ENCODE measurements around the gene IDH3B. TPM values are rescaled to one million over a fixed set of nuclear protein-coding genes. Genes with fewer than 3 reads are reported as not detected.

Gene IDH3B
- total and polyA plus RNA-seq, 9 of the 15 experiments (the other 6 are each of a cell fraction or from before 2014, with no cell fraction given): 91.7 to 224 (median 155) TPM

GRCh38 chr20:2708073-2708415 lies 44.0 kb upstream of the IDH3B start:
- Histone ChIP-seq H3K9ac (ENCODE audit: insufficient read depth in 1 of 2, low read depth in 2 of 2, low read length in 2 of 2) (no peak overlapping the region), H3K4me2 (ENCODE audit: insufficient read depth, low read length) (no peak overlapping the region), H3K79me2 (ENCODE audit: control insufficient read depth, insufficient read depth, low read length) (no peaks in the 10 kb centered on the region), H3K9me3 (replicated peaks; ENCODE audit: control insufficient read depth, insufficient read depth, low read depth, low read length) (no peaks in the 10 kb centered on the region), H3K27me3 (ENCODE audit: control insufficient read depth in 2 of 2, insufficient read depth in 2 of 2, low read length in 2 of 2) (peaks cover 2 to 42% of the 10 kb centered on the region in 2 experiments; a peak in 2 of 5 replicates), H3K9me1 (ENCODE audit: control insufficient read depth, insufficient read depth, low read length) (no peaks in the 10 kb centered on the region), H3K27ac (ENCODE audit: extremely low read depth, low read depth, low read length) (no peak overlapping the region), H3K4me1 (replicated peaks in 1 of 2; ENCODE audit: control insufficient read depth in 2 of 2, insufficient read depth in 2 of 2, low read length in 2 of 2) (no peaks in the 10 kb centered on the region), H2AFZ (ENCODE audit: low read depth, low read length) (no peak overlapping the region), H3K36me3 (ENCODE audit: control insufficient read depth, insufficient read depth, low read length) (no peaks in the 10 kb centered on the region), H4K20me1 (replicated peaks; ENCODE audit: control insufficient read depth, insufficient read depth, low read length) (no peaks in the 10 kb centered on the region), H3K4me3 (no peak overlapping the region)
- ATAC-seq: no peak
- ChIA-PET CTCF (ENCODE audit: low intra/inter-chr PET ratio) (no interaction called here), POLR2A (interaction anchor here (0.6 to 2.0 kb wide), 5 partner anchors 10 to 132 kb away, joined by 3 to 5 read pairs (median 3); no protein-coding TSS in a partner anchor)
- in situ Hi-C loops (cut with MboI): no loop called here
- intact Hi-C loops (cut with micrococcal nuclease): no loop called here
- no TSS peak for BruUV-seq (replicated peaks)
- no peak for DNase-seq (ENCODE audit: extremely low read depth in 1 of 4, low spot score in 3 of 4)
- 0% methylated on average over 3 of the region's 5 CpGs for WGBS (ENCODE audit: insufficient coverage, low coverage, missing lambda C conversion rate)
- no peak for FAIRE-seq
- TF ChIP-seq ZZZ3 (IDR thresholded peaks at IDR 0.05): no peak
- TF ChIP-seq SP1 (CRISPR knock-in tag; IDR thresholded peaks at IDR 0.05): no peak
- TF ChIP-seq RUNX1 (IDR thresholded peaks at IDR 0.05; ENCODE audit: low read depth): no peak
- no peak for TF ChIP-seq ZNF766 (CRISPR knock-in tag; conservative IDR thresholded peaks at IDR 0.05)
- no peak for TF ChIP-seq ARID3B (CRISPR knock-in tag; IDR thresholded peaks at IDR 0.05; ENCODE audit: borderline replicate concordance)
- TF ChIP-seq ZNF592 (IDR thresholded peaks at IDR 0.05): no peak
- no peak for TF ChIP-seq JUND (IDR thresholded peaks at IDR 0.05; ENCODE audit: borderline replicate concordance, low read depth, low read length)
- TF ChIP-seq JUND (tag; IDR thresholded peaks at IDR 0.05; ENCODE audit: borderline replicate concordance, low read depth, low read length): no peak
- no peak for TF ChIP-seq RBFOX2 (IDR thresholded peaks at IDR 0.05; ENCODE audit: low read depth, low read length)
- no peak for TF ChIP-seq BCOR (IDR thresholded peaks at IDR 0.05)
- no peak for TF ChIP-seq NFATC3 (IDR thresholded peaks at IDR 0.05)
- no peak for TF ChIP-seq TCF15 (CRISPR knock-in tag; IDR thresholded peaks at IDR 0.05)
- no peak for TF ChIP-seq CREB3 (tag; conservative IDR thresholded peaks at IDR 0.05; ENCODE audit: low read depth)
- TF ChIP-seq BRF1 (IDR thresholded peaks at IDR 0.05; ENCODE audit: borderline replicate concordance, extremely low read depth, insufficient read length): no peak
- TF ChIP-seq ZNF212 (CRISPR knock-in tag; IDR thresholded peaks at IDR 0.05): no peak
- TF ChIP-seq NCOA2 (IDR thresholded peaks at IDR 0.05; ENCODE audit: partially characterized antibody in 2 of 2): no peak
- no peak for TF ChIP-seq HLTF (IDR thresholded peaks at IDR 0.05)

All from K562 (cell line).